Measurements from ENCODE around the gene RAB11FIP4. TPM values are rescaled to one million over a fixed set of nuclear protein-coding genes. Genes with fewer than 3 reads are reported as not detected.

RAB11FIP4 gene
- total and polyA plus RNA-seq, 2 of the 13 experiments (the other 11 are each of a cell fraction or from before 2014, with no cell fraction given): 28.0 to 89.3 TPM

GRCh38 chr17:31549525-31550388 lies 158.3 kb downstream of the RAB11FIP4 start (continued):
- TF ChIP-seq HMGXB3 (CRISPR knock-in tag; IDR thresholded peaks at IDR 0.05; ENCODE audit: borderline replicate concordance) (peak; percentile 74; the same call in 1 of the 2 replicates), TAF15 (IDR thresholded peaks at IDR 0.05; ENCODE audit: low read depth, low read length, poor library complexity, severe bottlenecking) (peak; percentile 88), SNAI1 (CRISPR knock-in tag; IDR thresholded peaks at IDR 0.05; ENCODE audit: borderline replicate concordance) (no peak), NR2F2 (IDR thresholded peaks at IDR 0.05; ENCODE audit: borderline replicate concordance, low read depth) (peak; percentile 47; the same call in 1 of the 2 replicates), ZNF350 (CRISPR knock-in tag; IDR thresholded peaks at IDR 0.05; ENCODE audit: borderline replicate concordance, low read depth) (peak; percentile 84), POGZ (CRISPR knock-in tag; IDR thresholded peaks at IDR 0.05) (peak; percentile 67), SMAD3 (CRISPR knock-in tag; IDR thresholded peaks at IDR 0.05) (0 out of 2 replicates have a peak, but pooled peaks have one; percentile 18), SRSF4 (IDR thresholded peaks at IDR 0.05; ENCODE audit: low read depth, low read length, poor library complexity, severe bottlenecking) (no peak), ZNF766 (CRISPR knock-in tag; IDR thresholded peaks at IDR 0.05; ENCODE audit: borderline replicate concordance) (no peak; the same call in 1 of the 2 replicates), SOX13 (IDR thresholded peaks at IDR 0.05) (no peak; the same call in 1 of the 2 replicates), SOX13 (CRISPR knock-in tag; conservative IDR thresholded peaks at IDR 0.05 in 1 of 2, IDR thresholded peaks at IDR 0.05 in 1 of 2) (peak in 1 of 2 experiments; percentile 7; a peak in 2 of 4 replicates), IRF2 (CRISPR knock-in tag; IDR thresholded peaks at IDR 0.05) (no peak; the same call in 1 of the 2 replicates), FOXP4 (CRISPR knock-in tag; IDR thresholded peaks at IDR 0.05) (no peak), FOXO1 (CRISPR knock-in tag; IDR thresholded peaks at IDR 0.05) (peak; percentile 7; the same call in 1 of the 2 replicates), SETDB1 (CRISPR knock-in tag; IDR thresholded peaks at IDR 0.05; ENCODE audit: borderline replicate concordance) (no peak)
- TF ChIP-seq, protein P1, sequence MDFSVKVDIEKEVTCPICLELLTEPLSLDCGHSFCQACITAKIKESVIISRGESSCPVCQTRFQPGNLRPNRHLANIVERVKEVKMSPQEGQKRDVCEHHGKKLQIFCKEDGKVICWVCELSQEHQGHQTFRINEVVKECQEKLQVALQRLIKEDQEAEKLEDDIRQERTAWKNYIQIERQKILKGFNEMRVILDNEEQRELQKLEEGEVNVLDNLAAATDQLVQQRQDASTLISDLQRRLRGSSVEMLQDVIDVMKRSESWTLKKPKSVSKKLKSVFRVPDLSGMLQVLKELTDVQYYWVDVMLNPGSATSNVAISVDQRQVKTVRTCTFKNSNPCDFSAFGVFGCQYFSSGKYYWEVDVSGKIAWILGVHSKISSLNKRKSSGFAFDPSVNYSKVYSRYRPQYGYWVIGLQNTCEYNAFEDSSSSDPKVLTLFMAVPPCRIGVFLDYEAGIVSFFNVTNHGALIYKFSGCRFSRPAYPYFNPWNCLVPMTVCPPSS (IDR thresholded peaks at IDR 0.05): no peak
- TF ChIP-seq, protein P2, sequence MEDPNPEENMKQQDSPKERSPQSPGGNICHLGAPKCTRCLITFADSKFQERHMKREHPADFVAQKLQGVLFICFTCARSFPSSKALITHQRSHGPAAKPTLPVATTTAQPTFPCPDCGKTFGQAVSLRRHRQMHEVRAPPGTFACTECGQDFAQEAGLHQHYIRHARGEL (CRISPR knock-in tag; IDR thresholded peaks at IDR 0.05): 0 out of 2 replicates have a peak, but pooled peaks have one; percentile 57
- TF ChIP-seq, protein P3, sequence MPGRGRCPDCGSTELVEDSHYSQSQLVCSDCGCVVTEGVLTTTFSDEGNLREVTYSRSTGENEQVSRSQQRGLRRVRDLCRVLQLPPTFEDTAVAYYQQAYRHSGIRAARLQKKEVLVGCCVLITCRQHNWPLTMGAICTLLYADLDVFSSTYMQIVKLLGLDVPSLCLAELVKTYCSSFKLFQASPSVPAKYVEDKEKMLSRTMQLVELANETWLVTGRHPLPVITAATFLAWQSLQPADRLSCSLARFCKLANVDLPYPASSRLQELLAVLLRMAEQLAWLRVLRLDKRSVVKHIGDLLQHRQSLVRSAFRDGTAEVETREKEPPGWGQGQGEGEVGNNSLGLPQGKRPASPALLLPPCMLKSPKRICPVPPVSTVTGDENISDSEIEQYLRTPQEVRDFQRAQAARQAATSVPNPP (CRISPR knock-in tag; IDR thresholded peaks at IDR 0.05): 0 out of 2 replicates have a peak, but pooled peaks have one; percentile 59

All from HepG2 (cell line).